NCI-H1417 (cell line): Measurements from ENCODE around the gene INTS11.
"Not testable (repeated sequence)": the region's sequence is repeated elsewhere in the genome, so short reads cannot be mapped to it uniquely, and the experiment has no call there.

Experiments
- DNase-seq, 3 experiments: peaks; one replicate each; lab custom pipeline; 2025; lab: John Stamatoyannopoulos, UW

Gene INTS11

GRCh38 chr1:1324524-1325287, at the start of gene INTS11, which contains the start of gene CPTP:
INTS11 (minus strand) TSS chr1:1324660; CDS start chr1:1324608, 52 bp downstream.
CPTP (plus strand) TSS chr1:1324802; CDS start chr1:1326911, 2,109 bp downstream.
- peak; percentile 86 to 95 (median 93) for DNase-seq

DNA sequence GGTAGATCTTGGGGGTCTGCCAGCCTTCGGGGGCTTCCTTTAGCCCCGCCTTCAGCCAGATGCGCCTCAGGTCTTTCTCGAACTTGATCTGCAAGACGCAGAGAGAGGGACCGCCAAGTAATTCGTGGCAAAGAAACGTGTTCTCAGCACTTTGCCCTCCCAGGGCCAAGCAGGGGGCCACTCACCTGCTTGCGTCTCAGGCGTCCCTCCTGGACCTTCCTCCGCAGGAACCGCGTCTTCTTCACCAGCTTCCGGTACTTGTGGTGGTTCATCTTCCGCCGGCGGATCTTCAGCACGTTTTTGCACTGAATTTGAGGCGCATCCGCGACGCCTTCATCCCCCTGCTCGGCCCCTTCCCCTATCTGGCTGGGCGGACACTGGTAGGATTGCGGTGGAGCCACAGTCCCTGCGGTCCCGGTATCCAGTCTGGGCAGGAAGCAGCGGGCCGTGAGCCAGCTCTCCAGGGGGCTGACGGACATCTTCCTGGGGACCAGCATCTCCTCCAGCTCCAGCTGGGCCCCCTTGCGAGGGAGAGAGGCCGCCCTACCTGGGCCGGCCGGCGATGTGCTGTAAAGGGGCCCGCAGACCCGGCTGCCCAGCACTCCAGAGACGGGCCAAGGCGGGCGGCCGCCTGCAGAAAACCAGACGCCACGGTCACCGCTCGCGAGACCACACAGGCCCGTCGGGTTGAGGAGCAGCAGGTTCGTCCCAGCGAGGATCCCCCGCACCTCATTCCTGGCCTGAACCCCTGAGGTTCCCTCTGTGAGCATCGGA, 49.5 kb upstream of the INTS11 start:
- DNase-seq = no peak

- DNase-seq = no peak
Measured at GRCh38 chr1:1373051-1373814, 48.8 kb upstream of the INTS11 start.

DNA sequence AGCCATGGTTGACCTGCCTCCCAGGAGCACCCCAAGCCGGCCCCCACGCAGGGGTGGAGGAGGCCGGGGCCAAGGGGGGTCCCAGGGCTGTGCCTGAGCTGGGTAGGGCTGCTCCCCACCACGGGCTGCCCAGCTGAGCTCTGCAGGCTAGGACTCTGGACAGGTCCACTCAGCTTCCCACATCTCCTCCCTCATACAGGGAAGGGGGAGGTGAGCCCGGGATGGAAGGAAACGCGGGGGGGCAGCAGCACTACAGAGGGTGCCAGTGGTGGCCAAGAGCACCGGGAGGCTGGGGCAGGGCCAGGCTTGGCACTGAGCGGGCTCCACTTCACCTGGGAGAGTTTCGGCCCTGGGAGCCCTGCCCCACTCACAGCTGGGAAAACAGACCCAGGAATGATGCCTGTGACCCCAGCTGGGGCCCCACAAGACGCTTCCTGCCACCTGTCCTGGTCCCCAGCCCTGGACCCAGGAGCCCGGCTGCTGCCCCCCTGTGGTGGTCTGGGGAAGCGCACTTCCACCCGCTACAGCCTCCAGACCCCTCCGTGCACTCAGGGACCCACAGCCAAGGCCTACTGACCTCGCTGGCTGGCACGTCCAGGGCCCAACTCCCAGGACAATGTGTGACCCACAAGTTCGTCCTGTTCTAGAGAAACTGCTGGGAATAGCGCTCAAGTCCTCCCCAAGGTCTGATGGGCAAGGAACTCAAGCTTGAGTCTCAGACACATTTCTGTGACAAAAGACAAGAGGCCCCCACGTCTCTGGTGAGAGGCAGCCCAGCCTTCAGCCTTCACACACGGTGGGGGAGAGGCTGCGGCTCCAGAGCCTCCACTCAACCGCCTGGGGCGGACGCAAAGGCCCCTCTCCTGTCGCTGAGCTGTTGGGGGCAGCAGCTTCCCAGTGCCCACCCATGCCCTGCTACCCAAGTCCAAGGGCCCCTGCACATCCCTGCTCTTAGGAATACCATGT, 47.6 kb upstream of the INTS11 start:
- DNase-seq = peak; percentile 23 to 40 (median 28)

DNA sequence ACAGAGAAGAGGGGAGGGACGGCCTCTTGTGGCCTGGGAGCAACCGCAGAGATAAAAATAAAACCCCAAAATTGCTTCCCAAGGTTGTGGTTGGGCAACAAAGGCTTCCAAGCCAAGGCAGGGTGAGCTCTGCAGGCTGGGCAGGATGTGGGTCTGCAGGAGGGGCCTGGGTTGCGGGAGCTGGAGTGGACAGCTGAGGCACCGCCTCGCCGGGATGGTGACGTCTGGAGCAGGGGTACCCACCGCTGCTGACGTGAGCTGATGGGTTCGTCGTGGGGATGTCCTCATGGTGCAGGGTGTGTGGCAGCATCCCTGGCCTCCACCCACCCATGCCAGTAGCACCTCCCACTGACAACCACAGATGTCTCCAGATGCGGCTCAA, 46.9 kb upstream of the INTS11 start:
- DNase-seq = no peak

- DNase-seq = no peak
Measured at GRCh38 chr1:1370771-1371300, 46.4 kb upstream of the INTS11 start.

- DNase-seq = not testable (repeated sequence)
Measured at GRCh38 chr1:1370094-1370493, 45.6 kb upstream of the INTS11 start.

GRCh38 chr1:1367315-1367714, 42.9 kb upstream of the INTS11 start:
- no peak for DNase-seq

- DNase-seq = no peak
Measured at GRCh38 chr1:1366699-1367066, 42.2 kb upstream of the INTS11 start.

DNA sequence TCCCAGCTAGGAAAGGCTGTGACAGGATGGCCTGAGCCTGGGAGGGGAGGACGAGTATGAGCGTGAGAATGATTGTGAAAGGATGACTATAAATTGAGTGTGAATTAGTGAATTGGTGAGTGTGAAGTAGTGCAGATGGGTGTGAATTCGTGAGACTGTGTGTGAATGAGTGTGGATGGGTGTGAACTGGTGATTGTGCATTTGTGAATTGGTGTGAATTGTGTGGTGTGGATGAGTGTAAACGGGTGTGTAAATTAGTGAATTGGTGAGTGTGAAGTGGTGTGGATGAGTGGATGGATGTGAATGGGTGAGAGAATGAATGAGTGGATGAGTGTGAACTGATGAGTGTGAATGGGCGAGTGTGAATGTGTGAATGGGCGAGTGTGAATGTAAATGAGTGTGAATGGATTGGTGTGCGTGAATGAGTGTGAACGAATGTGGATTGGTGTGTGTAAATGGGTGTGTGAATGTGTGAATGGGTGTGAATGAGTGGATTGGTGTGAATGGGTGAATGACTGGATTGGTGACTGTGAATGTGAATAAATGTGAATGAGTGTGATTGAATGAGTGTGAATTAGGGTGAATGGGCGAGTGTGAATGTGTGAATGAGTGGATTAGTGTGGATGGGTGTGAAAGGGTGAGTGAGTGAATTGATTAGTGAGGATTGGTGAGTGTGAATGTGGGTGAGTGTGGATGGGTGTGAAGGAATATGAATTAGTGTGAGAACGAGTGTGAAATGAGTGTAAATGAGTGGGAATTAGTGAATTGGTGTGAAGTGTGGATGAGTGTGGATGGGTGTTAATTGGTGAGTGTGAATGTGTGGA, 41.6 kb upstream of the INTS11 start:
- DNase-seq = no peak

GRCh38 chr1:1364266-1364665, 39.8 kb upstream of the INTS11 start:
- DNase-seq = no peak

DNA sequence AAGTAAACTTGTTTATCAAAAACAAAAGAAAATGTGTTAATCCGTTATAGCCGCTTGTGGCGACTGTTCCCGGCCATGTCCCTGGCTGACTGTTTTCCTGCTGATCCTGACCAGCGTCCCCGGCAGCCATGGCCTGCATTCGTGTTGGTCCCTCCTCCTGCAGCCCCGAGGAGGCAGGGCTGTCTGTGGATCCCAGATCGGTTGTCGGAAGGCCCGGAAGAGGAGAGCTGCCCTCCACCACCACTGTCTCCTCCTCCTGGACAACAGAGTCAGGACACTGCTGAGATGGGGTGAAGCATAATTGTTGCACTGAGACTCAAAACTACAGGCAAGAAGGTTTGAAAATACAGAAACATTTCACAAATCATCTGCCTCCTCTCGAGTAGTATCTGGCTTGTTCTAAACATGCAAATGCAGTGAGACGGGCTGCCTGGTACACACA, 37.5 kb upstream of the INTS11 start:
- no peak for DNase-seq

DNA sequence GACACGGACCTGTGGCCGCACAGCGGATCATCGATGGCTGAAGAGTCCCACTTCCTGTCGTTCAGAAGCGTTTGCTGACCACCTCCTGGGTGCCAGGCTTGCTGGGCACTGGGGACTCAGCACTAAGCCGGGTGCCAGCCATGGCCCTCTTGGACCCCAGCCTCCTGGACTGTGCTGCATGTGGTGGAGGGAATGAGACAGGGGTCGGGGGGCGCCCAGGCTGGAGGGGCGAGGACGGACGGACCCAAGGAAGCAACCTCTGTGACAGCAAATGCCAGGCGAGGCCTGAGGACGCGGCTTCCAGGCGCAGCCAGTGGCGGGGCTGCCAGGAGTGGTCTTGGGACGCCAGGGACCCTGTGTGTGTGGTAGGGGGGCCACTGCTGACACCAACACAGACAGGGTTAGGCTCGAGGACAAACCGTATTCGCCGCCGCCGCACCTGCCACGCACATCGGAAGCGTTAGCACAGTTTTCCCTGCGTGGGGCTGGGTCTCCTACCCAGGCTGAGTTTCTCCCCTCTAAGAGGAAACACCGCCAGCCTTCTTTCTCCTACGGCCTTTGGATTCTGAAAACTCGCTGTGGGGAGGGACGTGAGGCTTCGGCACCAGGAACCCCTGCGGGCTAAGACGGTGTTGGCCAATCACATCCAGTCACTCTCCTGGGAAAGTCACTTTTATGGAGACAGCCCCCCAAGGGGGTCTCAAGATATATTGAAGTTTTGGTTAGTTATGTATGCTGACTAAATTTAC, 36.9 kb upstream of the INTS11 start:
- no peak for DNase-seq

DNA sequence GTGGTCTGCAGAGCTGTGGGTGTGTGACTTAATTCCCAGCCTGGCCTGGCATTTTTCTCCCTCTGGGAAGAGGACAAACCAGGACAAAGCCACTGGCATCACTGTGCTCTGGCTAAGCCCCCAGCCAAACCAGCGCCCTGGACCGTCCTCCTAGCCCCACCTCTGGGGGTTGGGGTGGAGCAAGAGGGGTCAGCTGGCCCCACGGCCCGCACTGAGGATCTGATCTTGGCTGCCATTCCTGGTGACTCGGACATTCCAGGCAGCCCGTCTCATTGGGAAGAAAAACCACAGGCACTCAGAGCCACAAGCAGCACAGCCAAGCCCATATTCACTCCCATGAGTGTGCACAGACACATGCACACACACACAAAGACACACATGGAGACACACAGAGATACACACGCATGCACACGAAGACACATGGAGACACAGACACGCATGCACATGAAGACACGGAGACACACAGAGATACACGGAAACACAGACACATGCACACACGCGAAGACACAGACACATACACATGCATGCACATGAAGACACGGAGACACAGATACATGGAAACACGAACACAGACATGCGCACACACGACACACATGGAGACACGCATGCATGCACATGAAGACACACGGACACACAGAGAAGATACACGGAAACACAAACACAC, 36.2 kb upstream of the INTS11 start:
- no peak for DNase-seq

- DNase-seq = no peak
Measured at GRCh38 chr1:1359664-1360468, 35.4 kb upstream of the INTS11 start.

DNA sequence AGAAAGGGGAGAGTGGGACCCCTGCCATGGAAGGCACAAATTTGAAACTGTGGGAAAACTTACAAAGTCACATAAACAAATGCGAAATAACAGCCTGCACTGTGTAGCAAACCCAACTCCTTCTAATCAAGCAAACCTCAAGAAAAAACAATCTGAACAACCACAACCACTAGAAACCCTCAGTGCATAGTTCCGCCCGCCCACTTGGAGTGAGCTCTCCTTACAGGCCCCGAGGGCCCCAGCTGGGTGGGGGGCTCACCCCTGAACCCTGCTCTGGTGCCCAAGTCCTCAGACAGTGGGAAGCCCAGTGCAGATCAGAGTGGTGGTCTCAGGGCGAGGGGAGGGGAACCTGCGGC, 34.8 kb upstream of the INTS11 start:
- DNase-seq = no peak

DNA sequence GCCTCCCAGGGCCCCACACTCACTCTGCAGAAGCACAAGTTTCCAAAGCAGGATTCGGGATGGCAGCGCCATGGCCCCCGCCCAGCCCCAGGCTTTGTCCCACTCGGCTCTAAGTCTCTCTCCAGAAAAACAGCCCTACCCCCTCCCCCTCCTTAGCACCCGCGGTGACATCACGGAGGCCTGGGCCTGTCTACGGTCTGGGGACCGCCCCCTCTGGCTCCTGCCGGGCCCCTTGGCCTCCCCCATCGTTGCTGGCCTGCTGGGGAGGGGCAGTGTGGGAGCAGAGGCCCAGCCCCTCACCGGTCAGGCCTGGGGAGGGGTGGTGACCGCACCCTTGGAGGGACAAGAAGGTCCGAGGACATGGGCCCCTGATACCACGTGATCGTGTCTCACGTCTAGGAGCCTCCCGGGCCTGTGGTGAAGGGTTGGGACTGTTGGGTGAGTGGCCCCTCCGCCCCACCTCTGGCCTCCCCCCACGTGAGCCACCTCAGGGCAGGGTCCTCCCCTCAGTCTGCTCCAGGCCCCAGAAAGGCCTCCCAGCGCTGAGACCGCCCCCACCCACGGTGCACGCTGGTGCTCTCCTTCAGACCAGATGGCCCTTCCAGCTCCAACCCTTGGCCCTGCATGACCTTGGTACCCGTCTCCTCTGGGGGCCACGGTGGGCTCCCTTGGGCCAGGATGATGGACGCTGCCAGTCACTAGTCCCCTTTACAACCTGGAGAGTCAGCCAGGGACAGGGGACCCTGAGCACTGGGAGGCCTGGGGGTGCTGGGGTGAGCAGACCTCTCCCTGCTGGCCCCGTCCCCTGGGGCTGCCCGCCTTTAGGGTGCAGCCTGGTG, 34.2 kb upstream of the INTS11 start, which contains the start of gene MXRA8:
MXRA8 (minus strand) TSS at position 123 of the 839 bp plus-strand sequence; CDS start at position 72, 51 bp downstream.
- no peak for DNase-seq
